Posterior vena cava (tissue), 2 donors: Measurements from ENCODE around the gene PDE3A. TPM values are rescaled to one million over a fixed set of nuclear protein-coding genes. Genes with fewer than 3 reads are reported as not detected.
"Not testable (repeated sequence)": the region's sequence is repeated elsewhere in the genome, so short reads cannot be mapped to it uniquely, and the experiment has no call there.

Source experiments
- DNase-seq: peaks from one replicate; pipeline ENCODE4 v3.0.0-alpha.2; 2020; ENCODE audit warnings: low spot score
- intact Hi-C, 2 donors: fragments of 100-400 bp; cut with DNase I; formaldehyde crosslinking; loops; one replicate each; pipeline versions ENCODE4 v1.14.1 to v1.14.2; 2022 to 2023
- total RNA-seq, 2 donors: library from RNA; stranded (reverse); fragmentation: NEBNext Ultra II Directional; extraction: Animal tissue kit (Norgen Biotek cat#: 25700); gene quantifications; one replicate each; pipeline ENCODE4 v1.2.1, GENCODE V29; 2021
- donor health status: DM: yes; HTN: yes; CAD: no.
- donor health status: DM: yes; HTN: yes; CAD: no.

PDE3A gene
- total RNA-seq, 2 donors from 2014 or later: 52.8 to 59.4 TPM

DNA sequence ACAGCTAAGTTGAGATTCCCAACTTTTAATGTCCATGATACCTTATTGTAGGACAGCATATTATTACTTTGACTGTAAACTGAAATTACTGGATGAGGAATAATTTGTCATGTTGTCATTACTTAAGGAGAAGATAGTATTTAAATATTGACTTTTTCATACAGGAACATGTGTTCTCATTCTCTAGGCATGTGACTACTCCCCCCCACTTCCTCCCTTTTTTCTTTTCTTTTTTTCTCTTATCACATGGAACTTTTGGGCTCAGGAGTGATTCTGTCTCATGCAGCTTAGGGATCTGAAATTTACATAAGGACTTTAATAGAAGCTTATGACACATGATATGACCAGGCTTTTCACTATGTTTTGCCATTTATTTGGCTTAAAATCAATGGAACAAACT lies 199.1 kb downstream of the PDE3A start:
- DNase-seq: no peak
- intact Hi-C loops: loop anchor here in 1 of 2 donors (10.0 kb wide), 1 partner anchor 113 kb away; no protein-coding TSS in a partner anchor

DNA sequence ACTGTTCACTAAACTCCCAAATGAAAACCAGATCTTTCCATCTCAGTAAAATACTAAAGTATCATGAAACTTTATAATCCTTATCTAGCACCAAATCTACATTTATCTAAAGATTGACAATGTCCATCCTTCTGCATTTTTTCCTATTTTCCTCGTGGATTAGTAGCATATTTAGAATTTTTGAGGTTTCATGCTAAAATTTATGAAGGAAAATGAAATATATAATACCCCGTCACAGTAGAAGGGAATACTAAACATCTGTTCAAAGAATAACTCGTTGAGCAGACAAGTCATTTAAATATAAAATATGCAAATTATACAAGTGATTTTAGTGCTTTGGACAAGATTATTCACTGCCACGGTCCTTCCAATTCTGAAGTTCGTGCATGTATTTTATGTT lies 204.1 kb downstream of the PDE3A start:
- no peak for DNase-seq
- intact Hi-C loops: no loop called here

DNA sequence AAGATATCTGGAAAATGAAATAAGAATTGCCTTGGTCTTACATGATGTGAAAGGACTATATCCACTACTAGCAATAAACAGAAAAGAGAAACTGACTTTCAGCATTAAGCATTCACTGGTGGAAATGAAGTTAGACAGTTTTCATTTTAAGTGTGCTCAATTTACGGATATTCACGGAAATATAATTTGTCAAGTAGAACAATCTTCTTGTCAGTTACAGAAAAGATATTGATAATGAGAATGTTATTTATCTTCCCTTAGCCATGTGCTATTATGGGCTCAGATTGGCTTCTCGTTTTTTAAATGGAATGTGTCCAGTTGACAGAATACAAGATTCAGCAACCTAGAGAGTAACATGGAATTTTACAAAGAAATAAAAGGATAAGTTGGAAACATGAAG lies 208.2 kb downstream of the PDE3A start:
- intact Hi-C loops: no loop called here
- DNase-seq: no peak

DNA sequence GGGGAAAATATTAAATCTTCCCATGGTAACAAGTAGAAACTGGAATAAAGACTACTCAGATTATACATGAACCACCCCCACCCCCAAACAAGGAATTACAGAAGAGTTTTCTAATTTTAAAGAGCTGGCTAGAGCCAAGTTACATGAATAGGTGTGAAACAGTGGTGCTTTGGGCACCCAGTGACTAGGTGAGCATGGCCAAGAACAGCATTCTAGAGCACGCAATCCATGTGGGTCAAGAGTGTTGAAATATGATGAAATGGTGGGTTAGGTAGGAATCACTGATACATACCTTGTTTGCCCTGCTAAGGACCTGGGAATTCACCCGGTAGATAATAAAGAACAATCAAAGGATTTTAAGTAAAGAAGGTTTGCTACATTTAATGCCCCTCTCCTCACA lies 208.7 kb downstream of the PDE3A start:
- intact Hi-C loops: no loop called here
- DNase-seq: no peak

DNA sequence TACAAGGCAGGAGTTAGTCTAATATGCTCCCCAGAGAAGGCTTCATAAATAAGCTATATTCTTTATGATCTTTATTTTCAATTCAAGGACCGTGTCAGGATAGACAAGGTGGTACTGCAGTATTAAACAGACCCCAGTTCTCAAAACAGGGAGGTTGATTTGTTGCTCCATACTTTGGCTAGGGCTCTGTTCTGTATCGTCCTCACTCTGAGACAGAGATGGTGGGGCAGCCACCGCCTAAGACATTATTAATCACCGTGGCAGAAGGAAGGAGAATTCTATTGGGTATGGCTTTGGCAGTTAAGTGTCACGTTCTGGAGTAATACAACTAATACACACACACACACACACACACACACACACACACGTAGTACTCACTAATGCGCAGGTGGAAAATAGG lies 209.8 kb downstream of the PDE3A start:
- DNase-seq: no peak
- intact Hi-C loops: no loop called here

DNA sequence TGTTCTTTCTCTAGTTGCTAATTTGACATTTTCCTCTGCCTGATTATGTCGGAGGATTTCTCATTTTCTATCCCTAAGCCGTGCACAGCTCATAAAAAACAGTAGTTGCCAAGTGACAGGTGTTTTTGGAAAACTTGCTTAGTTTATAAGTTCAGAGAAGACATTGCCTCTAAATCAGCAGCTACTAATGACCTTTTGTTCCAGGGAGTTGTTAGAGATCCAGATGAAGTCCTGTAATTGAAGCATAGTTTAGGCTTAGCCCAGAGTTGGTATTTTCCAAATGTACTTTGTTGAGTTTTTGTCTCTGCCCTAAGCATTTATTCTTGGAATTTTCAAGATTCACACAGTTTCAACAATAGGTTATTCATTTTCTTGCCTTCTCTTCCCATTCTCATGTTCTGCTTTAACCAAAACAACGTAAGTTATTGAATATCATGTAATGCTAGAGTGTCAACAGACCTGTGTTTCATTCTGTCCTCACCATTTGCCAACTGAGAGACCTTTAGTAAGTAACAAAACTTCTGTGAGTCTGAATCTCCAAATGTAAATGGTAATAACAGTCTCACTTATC lies 216.8 kb downstream of the PDE3A start:
- DNase-seq: no peak
- intact Hi-C loops: no loop called here

DNA sequence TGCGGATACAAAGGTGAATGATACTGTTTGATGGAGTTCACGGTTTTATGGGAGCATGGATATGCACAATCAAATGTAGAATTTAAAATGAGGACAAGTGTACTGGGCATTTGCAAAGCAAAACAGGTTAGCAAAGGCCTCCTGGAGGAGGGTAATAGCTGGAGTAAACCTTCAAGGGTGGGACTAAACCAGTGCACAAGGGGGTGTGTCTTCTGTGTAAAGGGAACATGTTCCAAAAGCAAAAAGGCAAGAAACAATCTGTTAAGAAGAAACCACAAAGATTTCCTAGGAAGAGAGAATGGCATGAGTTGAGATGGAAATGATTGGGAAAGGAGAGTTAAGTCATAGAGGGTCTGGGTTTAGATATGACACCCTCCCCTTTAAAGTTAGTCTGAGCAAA lies 217.6 kb downstream of the PDE3A start:
- no peak for DNase-seq
- intact Hi-C loops: no loop called here

DNA sequence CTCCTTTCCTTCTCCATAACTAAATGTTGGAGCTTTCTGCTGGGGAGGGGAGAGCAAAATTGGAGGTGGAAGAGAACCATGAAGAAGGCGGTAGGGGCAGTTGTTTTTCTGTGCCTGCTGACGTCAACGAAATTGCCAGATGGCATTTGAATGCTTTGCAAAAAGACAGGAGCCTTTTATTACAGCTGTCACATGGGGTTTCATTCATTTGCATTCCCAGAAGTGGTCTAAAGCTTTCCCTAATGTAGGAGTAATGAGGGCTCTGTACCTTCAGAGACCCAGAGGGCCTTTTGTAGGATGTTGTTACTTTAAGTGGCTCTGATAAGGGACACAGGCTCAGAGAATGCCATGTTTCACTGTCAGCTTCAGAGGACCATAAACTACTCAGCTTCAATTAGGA lies 219.7 kb downstream of the PDE3A start:
- intact Hi-C loops: no loop called here
- DNase-seq: no peak

DNA sequence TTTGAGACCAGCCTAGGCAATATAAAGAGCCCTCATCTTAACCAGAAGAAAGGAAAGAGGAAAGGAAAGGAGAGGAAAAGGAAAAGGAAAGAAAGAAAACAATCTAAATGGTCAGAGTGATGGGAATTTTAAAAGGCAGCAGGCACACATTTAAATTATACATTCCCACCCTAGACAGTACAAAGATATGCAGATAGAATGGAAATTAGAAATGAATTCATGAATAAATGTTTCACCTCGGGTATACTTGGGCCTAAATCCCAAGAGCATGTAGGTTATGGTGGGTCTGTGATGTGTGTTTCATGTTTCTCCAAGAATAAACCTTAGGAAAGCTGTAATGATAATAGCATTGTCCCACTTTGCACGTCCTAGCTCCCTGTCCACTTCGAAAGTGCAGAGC lies 222.2 kb downstream of the PDE3A start:
- intact Hi-C loops: no loop called here
- no peak for DNase-seq

DNA sequence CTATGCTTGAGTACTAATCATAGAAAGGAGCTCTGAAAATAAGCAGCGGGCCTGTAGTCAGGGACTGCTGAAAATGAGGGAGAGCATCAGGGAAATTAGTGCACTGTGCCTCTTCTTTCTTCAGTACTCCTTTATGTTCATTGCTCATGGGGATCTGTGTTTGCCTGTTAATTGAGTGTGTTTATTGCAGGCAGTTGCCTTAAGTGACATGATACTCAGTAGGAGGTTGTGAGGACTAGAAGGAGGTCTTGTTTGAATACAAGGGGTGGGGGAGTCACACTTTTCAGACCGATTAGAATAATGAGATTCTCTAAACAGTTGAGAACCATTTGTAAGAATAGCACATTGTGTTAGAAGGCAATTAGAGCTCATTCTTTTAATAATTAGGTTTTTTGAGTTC lies 224.2 kb downstream of the PDE3A start:
- intact Hi-C loops: no loop called here
- DNase-seq: no peak

DNA sequence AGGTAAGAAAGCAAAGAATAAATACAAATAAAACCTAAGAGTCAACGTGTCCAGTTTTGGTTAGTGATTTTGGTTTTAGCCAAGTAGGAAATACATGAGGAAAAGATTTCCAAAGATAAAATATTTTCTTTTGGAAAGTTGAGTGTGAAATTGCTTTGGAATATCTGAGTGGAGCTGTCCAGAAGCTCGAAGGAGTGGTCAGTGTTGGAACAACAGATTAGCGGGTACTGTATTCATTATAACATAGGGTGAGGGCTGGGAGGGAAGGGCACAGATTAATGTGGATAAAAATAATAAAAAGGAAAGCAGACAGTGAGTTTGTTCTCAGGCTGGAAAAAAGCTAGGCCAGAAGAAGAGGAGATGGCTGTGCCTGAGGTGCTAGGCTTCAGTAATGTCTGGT lies 225.3 kb downstream of the PDE3A start:
- intact Hi-C loops: no loop called here

DNA sequence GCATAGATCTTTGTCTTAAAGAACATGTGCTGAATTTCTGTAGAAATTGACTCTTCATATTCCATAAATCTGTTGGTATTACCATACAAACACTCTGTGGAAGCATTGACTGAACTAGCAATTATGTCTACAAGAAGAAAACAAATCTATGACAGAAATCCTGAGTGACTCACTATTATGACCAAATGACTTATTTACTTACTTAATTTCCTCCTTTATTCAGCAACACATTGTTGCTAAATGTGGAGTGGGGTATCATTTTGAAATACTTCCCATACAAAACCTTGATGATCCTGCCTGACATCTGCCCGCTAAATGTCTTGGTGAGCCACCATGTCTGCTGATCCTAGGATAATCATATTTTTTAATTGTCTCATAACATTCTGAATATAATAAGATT lies 227.7 kb downstream of the PDE3A start:
- no peak for DNase-seq
- intact Hi-C loops: no loop called here

More for the DNA sequence above, 225.3 kb downstream of the PDE3A start:
- DNase-seq: no peak

DNA sequence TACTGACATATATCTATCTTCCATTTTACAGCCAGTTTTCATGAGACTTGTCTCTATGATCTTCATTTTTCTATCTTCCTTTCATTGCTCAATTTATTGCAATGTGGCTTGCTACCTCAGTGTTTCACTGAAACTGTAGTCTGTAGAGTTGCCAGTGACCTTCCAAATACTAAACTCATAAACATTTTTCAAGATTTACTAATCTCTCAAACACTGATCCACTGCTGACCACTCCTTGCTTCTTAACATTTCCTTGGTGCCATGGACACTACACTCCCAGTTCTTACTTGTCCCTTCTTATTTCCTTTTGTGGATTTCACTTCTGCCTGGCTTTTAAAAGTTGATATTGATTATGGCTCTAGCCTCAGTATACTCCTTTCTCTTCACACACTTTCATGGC lies 231.4 kb downstream of the PDE3A start:
- DNase-seq: no peak
- intact Hi-C loops: no loop called here

DNA sequence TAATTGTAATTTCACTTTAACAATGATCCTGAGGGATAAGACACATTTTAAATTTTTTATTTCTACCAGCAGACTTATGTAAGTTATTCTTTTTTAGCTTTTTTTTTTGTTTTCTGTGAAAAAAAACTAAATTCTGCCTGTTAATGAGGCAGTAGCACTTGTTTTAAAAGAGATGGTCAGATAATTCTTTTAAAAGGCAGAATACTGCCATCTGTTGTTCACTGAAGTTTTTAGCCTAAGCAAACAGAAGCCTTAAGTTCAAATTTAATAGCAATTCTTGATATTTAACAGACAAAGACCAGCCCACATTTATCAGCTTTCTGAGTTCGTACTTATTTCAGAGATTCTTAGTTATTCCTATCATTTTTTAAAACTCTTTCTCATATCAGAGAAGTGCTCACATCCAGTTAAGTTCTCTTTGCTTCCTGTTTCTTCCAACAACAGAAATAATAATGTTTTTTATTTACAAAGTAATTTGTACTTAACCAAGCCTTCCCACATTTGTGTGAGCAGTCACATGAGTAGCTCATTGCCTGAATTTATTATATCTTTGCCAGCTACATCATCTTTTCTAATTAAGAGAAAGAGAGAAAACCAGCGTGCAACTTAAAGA lies 233.4 kb downstream of the PDE3A start:
- no peak for DNase-seq
- intact Hi-C loops: no loop called here

DNA sequence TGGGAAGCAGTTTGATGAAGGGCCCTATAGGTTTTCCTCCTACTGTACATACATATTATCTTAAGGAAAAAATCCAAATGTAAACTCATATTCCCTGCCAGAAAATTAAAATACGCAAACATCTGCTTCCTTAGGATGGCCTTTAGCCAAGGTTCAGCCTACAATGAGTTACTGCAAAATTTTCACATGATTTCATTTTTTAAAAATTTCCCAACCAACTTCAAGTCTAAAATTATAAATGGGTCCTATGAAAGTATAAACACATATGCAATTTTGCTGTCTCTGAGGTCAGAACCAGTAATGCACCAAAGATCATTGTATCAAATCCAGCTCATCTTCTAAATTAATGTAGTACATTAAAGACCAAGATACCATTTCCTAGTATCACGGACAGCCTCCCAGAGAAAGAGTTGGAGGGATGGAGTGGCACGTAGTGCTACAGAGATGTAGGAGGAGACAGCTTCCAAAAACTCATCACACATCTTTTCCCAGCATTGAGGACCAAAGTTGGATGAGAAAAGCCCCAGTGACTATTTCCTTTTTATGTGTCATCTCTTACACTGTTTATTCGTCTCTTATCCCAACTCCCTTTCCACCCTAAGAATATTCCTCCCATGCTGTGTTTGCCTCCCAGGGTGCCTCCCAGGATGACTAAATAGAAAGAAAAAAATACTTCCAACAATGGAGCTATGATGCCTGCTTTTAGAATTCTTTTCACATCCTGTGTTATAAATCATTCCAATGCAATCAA lies 234.5 kb downstream of the PDE3A start:
- intact Hi-C loops: no loop called here
- DNase-seq: no peak

DNA sequence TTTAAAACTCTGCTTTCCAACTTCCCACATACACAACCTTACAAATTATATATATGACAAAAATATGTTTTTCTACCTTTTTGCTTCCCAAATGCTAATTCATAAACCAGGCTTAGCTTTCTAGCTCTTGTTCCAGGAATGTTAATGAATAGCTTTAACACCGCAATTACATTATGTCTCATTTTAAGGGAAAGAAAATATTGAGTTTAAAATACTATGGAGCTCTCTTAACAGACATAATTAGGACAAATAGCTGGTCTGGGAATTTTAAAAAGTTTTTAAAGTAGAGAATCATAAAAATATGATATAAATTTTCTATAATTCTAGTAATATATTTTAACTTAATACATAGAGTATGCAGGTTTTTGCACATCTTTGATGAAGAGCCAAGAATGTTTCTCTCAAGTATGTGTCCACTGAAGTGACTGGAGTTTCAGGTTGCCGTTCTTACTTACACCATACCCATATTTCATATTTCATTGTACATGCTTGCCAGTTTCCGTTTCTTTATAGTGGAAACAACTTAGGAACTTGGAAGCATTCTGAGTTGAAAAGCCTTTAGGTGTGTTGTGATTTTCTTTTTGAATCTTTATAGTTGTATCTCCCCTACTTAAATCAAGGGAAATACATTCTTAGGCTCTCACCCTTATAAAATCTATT lies 236.2 kb downstream of the PDE3A start:
- DNase-seq: no peak
- intact Hi-C loops: no loop called here

DNA sequence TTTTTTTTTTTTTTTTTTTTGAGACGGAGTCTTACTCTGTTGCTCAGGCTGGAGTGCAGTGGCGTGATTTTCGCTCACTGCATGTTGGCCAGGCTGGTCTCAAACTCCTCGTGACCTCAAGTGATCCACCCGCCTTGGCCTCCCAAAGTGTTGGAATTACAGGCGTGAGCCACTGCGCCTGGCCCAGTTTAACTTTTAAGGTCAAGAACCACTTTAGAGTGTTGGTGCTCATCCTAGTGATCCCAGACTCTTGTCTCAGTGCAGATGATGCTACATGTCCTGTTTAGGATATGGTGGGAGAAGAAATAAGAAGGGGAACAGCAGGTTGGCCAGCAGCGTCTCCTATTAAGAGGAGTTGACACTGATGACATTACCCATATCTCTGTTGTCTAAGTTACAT lies 246.7 kb downstream of the PDE3A start:
- DNase-seq, intact Hi-C loops: not testable (repeated sequence)

DNA sequence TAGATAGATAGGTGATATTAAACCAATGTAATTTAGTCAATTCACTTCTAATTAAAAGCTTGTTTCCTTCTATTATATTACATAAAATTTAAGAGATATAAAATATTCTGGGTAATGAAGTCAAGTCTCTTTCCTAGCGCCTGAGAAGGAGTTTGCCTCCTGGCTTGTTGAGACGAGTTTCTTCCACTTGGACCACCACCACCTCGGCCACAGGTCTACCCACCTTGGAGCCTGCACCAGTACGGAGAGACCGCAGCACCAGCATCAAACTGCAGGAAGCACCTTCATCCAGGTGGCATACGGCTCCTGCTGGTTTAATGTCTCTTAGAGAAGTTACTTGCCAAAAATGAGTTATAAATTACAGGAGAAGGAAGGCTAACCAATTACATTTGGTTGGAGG lies 247.8 kb downstream of the PDE3A start:
- DNase-seq: no peak
- intact Hi-C loops: no loop called here

DNA sequence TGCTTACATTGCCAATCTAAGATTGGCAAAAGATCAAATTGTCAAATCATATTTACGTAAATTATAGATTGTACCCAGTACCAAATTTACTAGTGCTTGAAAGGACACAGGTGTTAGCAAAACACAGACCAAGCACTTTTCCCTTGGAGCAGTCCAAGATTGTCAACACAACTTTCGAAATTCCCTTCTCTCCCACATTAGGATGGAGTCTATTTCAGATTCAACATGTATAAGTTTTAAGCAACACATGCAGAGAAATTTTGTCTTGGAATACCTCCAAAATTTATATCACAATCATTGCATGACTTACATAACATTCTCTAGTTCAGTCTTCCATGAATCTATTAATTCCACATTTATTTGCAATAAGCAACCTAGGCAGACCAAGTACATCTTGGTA lies 251.9 kb downstream of the PDE3A start:
- DNase-seq: no peak
- intact Hi-C loops: no loop called here

DNA sequence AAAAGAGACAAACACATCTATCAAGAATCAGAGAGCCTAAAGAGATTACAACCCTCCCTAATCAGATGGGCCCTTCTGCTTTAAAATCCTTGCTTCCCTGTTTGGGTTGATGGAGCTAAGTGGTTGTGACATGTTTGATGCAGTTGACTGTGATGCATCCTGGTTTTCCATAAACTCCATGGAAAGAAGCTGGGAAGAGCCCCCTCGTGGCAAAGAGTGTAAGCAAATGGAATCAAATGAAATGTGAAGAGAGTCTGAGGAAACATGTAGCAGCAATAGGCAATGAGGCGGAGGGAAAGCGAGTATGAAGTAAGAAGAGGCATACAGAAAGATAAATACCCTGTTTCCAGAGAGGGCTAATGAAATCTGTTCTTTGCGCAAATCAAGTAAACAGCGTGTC lies 256.4 kb downstream of the PDE3A start:
- DNase-seq: no peak
- intact Hi-C loops: no loop called here

DNA sequence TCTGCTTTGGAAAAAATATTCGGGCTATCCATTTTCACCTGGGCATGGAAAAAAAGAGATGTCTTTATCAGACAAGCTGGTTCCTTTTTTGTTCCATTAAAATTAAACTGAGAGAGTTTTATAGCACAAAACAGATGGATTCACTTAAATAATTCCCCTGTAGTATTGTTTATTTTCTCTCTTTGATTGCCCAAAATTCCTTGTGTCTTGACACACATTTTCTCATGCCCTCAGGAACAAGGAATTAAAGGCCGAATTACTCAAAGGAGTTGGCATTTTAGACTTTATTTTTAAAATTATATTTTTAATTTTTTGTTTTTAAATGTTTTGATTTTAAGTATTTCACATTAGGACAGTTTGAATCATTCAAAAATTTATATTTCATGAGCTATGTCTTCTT lies 257.2 kb downstream of the PDE3A start:
- DNase-seq: no peak
- intact Hi-C loops: no loop called here
